Duodenal mucosa (tissue), 2 donors: ENCODE measurements around the gene MYMK.

Source experiments
- H3K27ac ChIP-seq: one replicate; pipeline ENCODE4 v1.7.0; 2013; ENCODE audit warnings: low read depth, low read length
- H3K27me3 ChIP-seq, 2 donors: one replicate each; pipeline ENCODE4 v1.7.0; 2013; ENCODE audit warnings: low read length in 2 of 2, control low read depth in 1 of 2; ENCODE audit not compliant: insufficient read depth in 2 of 2, control insufficient read depth in 1 of 2
- H3K36me3 ChIP-seq, 2 donors: one replicate each; pipeline ENCODE4 v1.7.0; 2013; ENCODE audit warnings: low read length in 2 of 2, control low read depth in 1 of 2; ENCODE audit not compliant: insufficient read depth in 2 of 2, control insufficient read depth in 1 of 2
- H3K4me1 ChIP-seq, 2 donors: one replicate each; pipeline ENCODE4 v1.7.0; 2013; ENCODE audit warnings: low read length in 2 of 2, control low read depth in 1 of 2; ENCODE audit not compliant: insufficient read depth in 2 of 2, control insufficient read depth in 1 of 2
- H3K4me3 ChIP-seq, 2 donors: one replicate each; pipeline ENCODE4 v1.7.0; 2013; ENCODE audit warnings: low read length in 2 of 2, low read depth in 1 of 2
- H3K9ac ChIP-seq, 2 donors: one replicate each; pipeline ENCODE4 v1.7.0; 2013; ENCODE audit warnings: low read length in 2 of 2, low read depth in 1 of 2
- H3K9me3 ChIP-seq, 2 donors: one replicate each; pipeline ENCODE4 v1.7.0; 2013; ENCODE audit warnings: low read length in 2 of 2, control low read depth in 1 of 2; ENCODE audit not compliant: control insufficient read depth in 1 of 2

The MYMK gene

GRCh38 chr9:133485531-133486260, 39.1 kb downstream of the MYMK start:
- Histone ChIP-seq H3K9me3 (no peaks in the 10 kb centered on the region), H3K4me1 (peaks cover 5% of the 10 kb centered on the region in 2 donors), H3K4me3 (peak overlapping the region in 1 of 2 donors; percentile 11), H3K36me3 (no peaks in the 10 kb centered on the region), H3K27ac (no peak overlapping the region), H3K27me3 (peaks cover 0 to 2% of the 10 kb centered on the region in 2 donors), H3K9ac (no peak overlapping the region)

- Histone ChIP-seq H3K4me1 (peaks cover 5% of the 10 kb centered on the region in 2 donors), H3K9ac (no peak overlapping the region), H3K27ac (no peak overlapping the region), H3K4me3 (no peak overlapping the region), H3K36me3 (no peaks in the 10 kb centered on the region), H3K9me3 (no peaks in the 10 kb centered on the region), H3K27me3 (peaks cover 0 to 2% of the 10 kb centered on the region in 2 donors)
Measured at GRCh38 chr9:133484671-133485437, 39.9 kb downstream of the MYMK start.

- peaks cover 7 to 12% of the 10 kb centered on the region in 2 donors for H3K4me1 ChIP-seq
- no peak overlapping the region for H3K4me3 ChIP-seq
- H3K27ac ChIP-seq = no peak overlapping the region
- peaks cover 0 to 9% of the 10 kb centered on the region in 2 donors for H3K27me3 ChIP-seq
- no peaks in the 10 kb centered on the region for H3K36me3 ChIP-seq
- no peak overlapping the region for H3K9ac ChIP-seq
- no peaks in the 10 kb centered on the region for H3K9me3 ChIP-seq
Measured at GRCh38 chr9:133483611-133484010, 41.1 kb downstream of the MYMK start.

GRCh38 chr9:133478851-133479711, 45.7 kb downstream of the MYMK start, which contains the start of gene SLC2A6:
SLC2A6 (minus strand) TSS chr9:133479099; CDS start chr9:133479059, 40 bp downstream.
- Histone ChIP-seq H3K4me1 (peaks cover 9 to 11% of the 10 kb centered on the region in 2 donors), H3K27me3 (peaks cover 0 to 9% of the 10 kb centered on the region in 2 donors), H3K9ac (no peak within 1 kb of the TSS), H3K27ac (no peak within 1 kb of the TSS), H3K4me3 (peak within 1 kb of the TSS; percentile 64 to 67), H3K9me3 (no peaks in the 10 kb centered on the region), H3K36me3 (no peaks in the 10 kb centered on the region)

GRCh38 chr9:133477992-133478850, 46.5 kb downstream of the MYMK start:
- H3K27me3 ChIP-seq = peaks cover 0 to 9% of the 10 kb centered on the region in 2 donors
- no peak overlapping the region for H3K9ac ChIP-seq
- peak overlapping the region; percentile 64 to 67 for H3K4me3 ChIP-seq
- H3K4me1 ChIP-seq = peaks cover 9 to 11% of the 10 kb centered on the region in 2 donors
- no peaks in the 10 kb centered on the region for H3K9me3 ChIP-seq
- H3K27ac ChIP-seq = no peak overlapping the region
- no peaks in the 10 kb centered on the region for H3K36me3 ChIP-seq

GRCh38 chr9:133477461-133477860, 47.3 kb downstream of the MYMK start:
- Histone ChIP-seq H3K4me1 (peaks cover 9 to 11% of the 10 kb centered on the region in 2 donors), H3K9ac (no peak overlapping the region), H3K36me3 (no peaks in the 10 kb centered on the region), H3K27ac (no peak overlapping the region), H3K4me3 (no peak overlapping the region), H3K27me3 (peaks cover 0 to 9% of the 10 kb centered on the region in 2 donors), H3K9me3 (no peaks in the 10 kb centered on the region)

- Histone ChIP-seq H3K9me3 (no peaks in the 10 kb centered on the region), H3K27ac (no peak overlapping the region), H3K4me3 (no peak overlapping the region), H3K36me3 (no peaks in the 10 kb centered on the region), H3K27me3 (peaks cover 0 to 9% of the 10 kb centered on the region in 2 donors), H3K9ac (no peak overlapping the region), H3K4me1 (peaks cover 9 to 13% of the 10 kb centered on the region in 2 donors)
Measured at GRCh38 chr9:133476941-133477340, 47.8 kb downstream of the MYMK start.

- peaks cover 9 to 20% of the 10 kb centered on the region in 2 donors for H3K4me1 ChIP-seq
- H3K9me3 ChIP-seq = no peaks in the 10 kb centered on the region
- no peaks in the 10 kb centered on the region for H3K36me3 ChIP-seq
- H3K27me3 ChIP-seq = peaks cover 0 to 14% of the 10 kb centered on the region in 2 donors
- H3K4me3 ChIP-seq = no peak overlapping the region
- no peak overlapping the region for H3K9ac ChIP-seq
- H3K27ac ChIP-seq = no peak overlapping the region
Measured at GRCh38 chr9:133476036-133476931, 48.5 kb downstream of the MYMK start.
